Activated CD4-positive, CD25-positive, alpha-beta regulatory T cell treated with anti-CD3 and anti-CD28 coated beads, Interleukin-2, amount 50 U/mL, for 72 hours (primary cell): Measurements from ENCODE around the gene TMEM107.
"Not testable (repeated sequence)": the region's sequence is repeated elsewhere in the genome, so short reads cannot be mapped to it uniquely, and the experiment has no call there.

ENCODE experiments used
- DNase-seq: peaks from one replicate; pipeline ENCODE4 v3.0.0; 2021

Gene TMEM107

GRCh38 chr17:8189041-8189710, 13.0 kb upstream of the TMEM107 start:
- DNase-seq, result no peak

GRCh38 chr17:8188263-8188839, 12.2 kb upstream of the TMEM107 start:
- no peak for DNase-seq

GRCh38 chr17:8187517-8188262, 11.5 kb upstream of the TMEM107 start:
- DNase-seq, result peak; percentile 91

- DNase-seq, result peak; percentile 97
Observed at GRCh38 chr17:8186787-8187516, 10.8 kb upstream of the TMEM107 start.

- no peak for DNase-seq
Observed at GRCh38 chr17:8186446-8186786, 10.2 kb upstream of the TMEM107 start.

- DNase-seq, result peak; percentile 98
Observed at GRCh38 chr17:8185582-8186445, 9.6 kb upstream of the TMEM107 start.

- no peak for DNase-seq
Observed at GRCh38 chr17:8176998-8177731, 985 bp upstream of the TMEM107 start.

GRCh38 chr17:8175795-8176196, 384 bp downstream of the TMEM107 start:
- no peak for DNase-seq

GRCh38 chr17:8173871-8174322, 2.3 kb downstream of the TMEM107 start:
- DNase-seq, result no peak

- DNase-seq, result peak; percentile 61
Observed at GRCh38 chr17:8173056-8173870, 2.9 kb downstream of the TMEM107 start.

GRCh38 chr17:8170186-8170585, 6.0 kb downstream of the TMEM107 start:
- DNase-seq, result not testable (repeated sequence)

GRCh38 chr17:8167526-8167925, 8.7 kb downstream of the TMEM107 start:
- no peak for DNase-seq

GRCh38 chr17:8166731-8167130, 9.4 kb downstream of the TMEM107 start:
- DNase-seq, result no peak

GRCh38 chr17:8164815-8165131, 11.4 kb downstream of the TMEM107 start:
- DNase-seq, result no peak

- no peak for DNase-seq
Observed at GRCh38 chr17:8163978-8164814, 12.0 kb downstream of the TMEM107 start.

- DNase-seq, result peak; percentile 49
Observed at GRCh38 chr17:8162997-8163977, 12.9 kb downstream of the TMEM107 start.

GRCh38 chr17:8162233-8162996, 13.8 kb downstream of the TMEM107 start, which contains the start of gene VAMP2:
TSS of gene VAMP2 (minus strand) at chr17:8162948. CDS start at chr17:8162879, 69 bp downstream.
- peak; percentile 88 for DNase-seq
